Measurements from ENCODE around the gene KCNJ15. TPM values are rescaled to one million over a fixed set of nuclear protein-coding genes. Genes with fewer than 3 reads are reported as not detected.

Gene KCNJ15
- total and polyA plus RNA-seq, 2 of the 4 experiments (the other 2 are of a cell fraction): under 0.01 to 0.07 TPM

DNA sequence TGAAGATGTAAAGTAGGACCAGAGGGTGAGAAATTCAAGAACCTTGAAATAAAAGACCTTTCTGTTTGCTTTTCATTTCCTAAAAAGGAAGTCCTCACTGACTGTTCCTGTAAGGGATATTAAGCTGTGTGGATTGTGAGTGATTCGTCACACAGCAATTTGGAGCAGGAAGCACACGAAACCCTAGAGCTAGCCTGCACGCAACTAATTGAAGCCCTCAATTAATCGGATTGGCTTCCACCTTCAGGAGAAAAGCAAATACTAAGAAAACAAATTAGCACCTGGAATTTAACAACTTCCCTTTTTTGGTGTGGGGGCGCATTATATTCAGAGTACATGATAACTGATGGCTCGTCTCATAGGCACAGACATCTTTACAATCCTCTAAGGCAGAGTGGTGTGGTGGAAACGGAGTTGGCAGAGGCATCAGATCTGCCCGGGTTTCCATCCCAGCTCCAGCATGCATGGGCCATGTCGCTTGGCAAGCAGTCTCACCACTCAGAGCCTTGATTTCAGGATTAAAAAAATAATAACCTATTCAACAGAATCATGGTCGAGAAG, 95.2 kb downstream of the KCNJ15 start:
- Histone ChIP-seq H3K9ac (ENCODE audit: low read depth, low read length) (peak overlapping the region; percentile 72), H3K27ac (ENCODE audit: insufficient read depth, low read length) (peak overlapping the region; percentile 87), H4K20me1 (ENCODE audit: insufficient read depth, low read length) (no peaks in the 10 kb centered on the region), H2AK5ac (ENCODE audit: low read depth, low read length) (peak overlapping the region; percentile 82), H3K79me1 (ENCODE audit: low read depth in 1 of 2, low read length in 2 of 2) (peaks cover 0 to 5% of the 10 kb centered on the region in 2 experiments; a peak in 1 of 4 replicates), H3K4me2 (ENCODE audit: low read depth, low read length) (peak overlapping the region; percentile 60), H2BK15ac (ENCODE audit: low read depth, low read length) (peak overlapping the region; percentile 98; the same call in 2 of the 3 replicates), H2AFZ (replicated peaks; ENCODE audit: low read length, poor library complexity) (peak overlapping the region; percentile 17), H3K9me1 (ENCODE audit: insufficient read depth, low read length) (peaks cover 6% of the 10 kb centered on the region; the same call in 1 of the 2 replicates), H3K23ac (ENCODE audit: low read depth, low read length) (peak overlapping the region; percentile 98; the same call in 1 of the 2 replicates), H2BK5ac (ENCODE audit: low read depth, low read length, poor library complexity, severe bottlenecking) (peak overlapping the region; percentile 86), H3K9me3 (ENCODE audit: control insufficient read depth, insufficient read depth, low read length) (no peaks in the 10 kb centered on the region), H3K4ac (ENCODE audit: low read depth, low read length) (peak overlapping the region; percentile 98), H2BK120ac (ENCODE audit: low read depth, low read length) (peak overlapping the region; percentile 100), H4K8ac (ENCODE audit: low read depth in 2 of 2, low read length in 2 of 2) (peak overlapping the region; percentile 97 to 98), H4K91ac (ENCODE audit: insufficient read depth, low read depth, low read length) (peak overlapping the region; percentile 99), H3K27me3 (ENCODE audit: control insufficient read depth, insufficient read depth, low read length) (no peaks in the 10 kb centered on the region), H3K4me3 (ENCODE audit: insufficient read depth, low read depth, low read length) (no peak overlapping the region), H2AK9ac (replicated peaks; ENCODE audit: low read depth, low read length, poor library complexity) (no peak overlapping the region), H3K4me1 (ENCODE audit: control insufficient read depth, insufficient read depth, low read length) (peaks cover 14% of the 10 kb centered on the region), H3K56ac (ENCODE audit: extremely low read depth, insufficient read depth, low read length) (peak overlapping the region; percentile 89), H4K5ac (ENCODE audit: low read depth, low read length) (peak overlapping the region; percentile 88), H3K14ac (replicated peaks; ENCODE audit: low read depth, low read length) (peak overlapping the region; percentile 97), H3K18ac (ENCODE audit: low read depth, low read length) (peak overlapping the region; percentile 99), H3K36me3 (ENCODE audit: control insufficient read depth, insufficient read depth, low read length) (no peaks in the 10 kb centered on the region), H2BK20ac (ENCODE audit: low read depth, low read length) (peak overlapping the region; percentile 100)
- DNase-seq (peak; percentile 90), ATAC-seq (ENCODE audit: low read depth) (peak; percentile 76)
- peak; percentile 71 for TF ChIP-seq FOS (IDR thresholded peaks at IDR 0.05; ENCODE audit: low read depth, low read length)
- TF ChIP-seq RAD21 (IDR thresholded peaks at IDR 0.05; ENCODE audit: low read length): peak; percentile 12; the same call in 1 of the 2 replicates
- TF ChIP-seq SMC3 (IDR thresholded peaks at IDR 0.05; ENCODE audit: low read depth, low read length): peak; percentile 15; the same call in 1 of the 2 replicates
- TF ChIP-seq RFX5 (IDR thresholded peaks at IDR 0.05; ENCODE audit: low read depth, low read length): no peak
- ChIA-PET POLR2A (ENCODE audit: unreplicated experiment) (interaction anchor here (0.6 to 0.7 kb wide), 3 partner anchors 9 to 556 kb away, joined by 3 to 4 read pairs (median 3); no protein-coding TSS in a partner anchor), CTCF (interaction anchor here (0.6 to 4.7 kb wide), 28 partner anchors 8 to 678 kb away, joined by 3 to 48 read pairs (median 4); no protein-coding TSS in a partner anchor)
- dilution Hi-C loops (cut with HindIII; ENCODE audit: low sequenced_read_pairs, unreplicated experiment): loop anchor here (25.0 kb wide), 1 partner anchor 140 kb away; no protein-coding TSS in a partner anchor
- WGBS, 2 experiments (ENCODE audit: extremely low coverage in 2 of 2, insufficient read length in 1 of 2): no CpG with 5 or more reads among the region's 10 CpGs
- in situ Hi-C loops (cut with MboI; ENCODE audit: low sequenced_read_pairs): loop anchor here (5.0 to 25.0 kb wide), 4 partner anchors 140 to 640 kb away; no protein-coding TSS in a partner anchor
- intact Hi-C loops (cut with micrococcal nuclease): loop anchor here (1.0 kb wide), 5 partner anchors 116 to 640 kb away; no protein-coding TSS in a partner anchor
- BruUV-seq (replicated peaks): no TSS peak

Measured in IMR-90 (cell line).